Fibroblast of the conjunctiva (primary cell): ENCODE results near the gene CLMN.

Source experiments
- DNase-seq: peaks from one replicate; pipeline ENCODE4 v3.0.0-alpha.2; 2010; ENCODE audit warnings: low read depth

CLMN gene

GRCh38 chr14:95344536-95344935, 24.8 kb upstream of the CLMN start:
- DNase-seq: no peak

GRCh38 chr14:95341564-95341963, 21.9 kb upstream of the CLMN start:
- DNase-seq: no peak

- no peak for DNase-seq
Measured at GRCh38 chr14:95341115-95341514, 21.4 kb upstream of the CLMN start.

DNA sequence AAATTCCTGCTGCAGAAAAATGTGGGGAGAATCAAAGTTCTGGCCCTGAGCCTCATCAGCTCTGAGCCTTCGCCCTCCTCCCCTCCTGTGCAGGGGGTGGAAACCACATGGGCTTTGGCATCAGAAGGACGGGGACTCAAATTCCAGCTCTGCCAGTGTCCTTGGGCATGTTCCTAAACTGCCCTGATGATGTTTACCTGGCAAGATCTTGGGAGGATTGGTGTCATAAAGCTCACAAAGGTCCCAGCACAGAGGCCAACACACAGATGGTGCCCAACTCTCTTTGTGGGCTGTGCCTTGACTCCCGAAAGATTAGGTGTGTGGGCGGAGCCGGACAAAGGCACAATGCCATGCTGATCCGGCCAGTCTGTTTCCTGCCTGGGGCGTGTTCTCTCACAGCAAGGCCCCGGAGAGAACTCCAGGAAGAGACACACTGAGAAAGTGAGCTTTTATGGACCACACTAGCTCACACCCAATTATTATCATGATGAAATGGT, 20.5 kb upstream of the CLMN start:
- DNase-seq: no peak

- no peak for DNase-seq
Measured at GRCh38 chr14:95339301-95339865, 19.7 kb upstream of the CLMN start.

GRCh38 chr14:95338436-95338835, 18.7 kb upstream of the CLMN start:
- no peak for DNase-seq

GRCh38 chr14:95337041-95337595, 17.4 kb upstream of the CLMN start:
- no peak for DNase-seq

- no peak for DNase-seq
Measured at GRCh38 chr14:95336192-95336760, 16.6 kb upstream of the CLMN start.

DNA sequence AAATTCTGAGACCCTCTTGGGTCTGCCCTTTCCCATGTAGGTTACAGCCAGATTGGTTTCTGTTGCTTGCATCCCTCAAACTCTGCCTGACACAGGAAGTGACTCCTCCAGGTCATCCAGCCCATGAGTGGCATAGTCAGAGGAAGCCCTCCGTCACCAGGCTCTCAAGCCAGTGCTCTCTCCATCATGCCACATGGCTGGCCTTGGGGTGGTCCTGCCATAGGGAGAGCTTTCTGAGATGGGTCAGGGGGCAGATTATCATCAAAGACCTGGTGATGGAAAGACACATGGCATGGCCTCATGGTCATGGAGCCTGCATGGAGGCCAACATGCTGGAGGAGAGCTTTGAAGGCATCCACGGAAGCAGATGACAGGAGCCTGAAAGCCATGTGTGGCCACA, 15.4 kb upstream of the CLMN start:
- no peak for DNase-seq

GRCh38 chr14:95334044-95334443, 14.3 kb upstream of the CLMN start:
- no peak for DNase-seq

DNA sequence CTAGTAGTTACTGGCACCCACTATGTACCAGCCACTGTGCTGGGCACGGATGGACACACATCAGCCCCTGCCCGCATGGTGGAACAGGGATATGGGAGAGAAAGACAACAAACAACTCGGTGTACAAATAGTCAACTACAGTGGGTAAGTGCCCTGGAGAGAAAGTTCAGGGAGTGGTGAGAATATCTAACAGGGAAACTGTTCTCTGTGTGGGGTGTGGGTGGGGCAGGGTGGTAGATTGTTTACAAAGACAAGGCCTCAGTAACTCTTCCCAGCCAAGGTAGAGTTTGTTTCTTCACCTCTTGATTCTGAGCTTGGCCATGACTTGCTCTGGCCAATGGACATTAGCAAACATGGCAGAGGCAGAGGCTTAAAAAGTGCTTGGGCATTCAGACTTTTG, 12.9 kb upstream of the CLMN start:
- no peak for DNase-seq

GRCh38 chr14:95331708-95332408, 12.2 kb upstream of the CLMN start:
- DNase-seq: no peak

- DNase-seq: no peak
Measured at GRCh38 chr14:95330591-95331370, 11.1 kb upstream of the CLMN start.

- no peak for DNase-seq
Measured at GRCh38 chr14:95329941-95330340, 10.2 kb upstream of the CLMN start.

DNA sequence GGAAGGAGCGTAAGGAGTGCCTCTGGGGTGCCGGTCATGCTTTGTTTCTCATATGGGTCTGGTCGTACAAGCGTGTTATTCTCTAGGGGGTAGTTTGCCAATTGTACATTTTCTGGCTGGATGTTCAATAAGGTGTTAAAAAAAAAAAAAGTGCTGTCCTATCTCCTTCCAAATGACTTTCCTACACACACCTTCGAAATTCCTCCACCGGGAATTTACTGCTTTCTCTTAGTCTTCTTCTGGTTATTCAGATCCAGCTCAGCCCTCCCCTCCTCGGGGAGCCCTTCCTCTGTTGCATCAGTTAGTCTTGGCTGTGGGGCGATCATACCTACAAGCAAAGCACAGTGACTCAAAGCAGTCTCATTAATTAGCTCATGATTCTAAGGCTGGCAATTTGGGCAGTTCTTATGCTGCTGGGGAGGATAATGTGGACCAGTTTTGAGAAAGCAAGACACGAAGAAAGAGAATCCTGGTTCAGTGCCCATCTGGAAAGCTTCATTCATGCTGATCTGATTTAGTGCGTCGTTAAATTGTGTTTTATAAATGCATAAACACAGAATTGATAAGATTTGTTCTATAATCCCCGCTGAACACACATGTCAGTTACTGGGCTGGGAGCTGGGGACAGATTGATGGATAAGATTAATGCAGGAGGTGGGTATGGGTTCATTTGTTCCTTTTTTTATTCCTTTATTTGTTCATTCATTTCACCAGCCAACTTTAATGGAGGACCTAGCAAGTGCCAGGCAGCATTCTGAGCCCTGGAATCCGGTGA, 9.2 kb upstream of the CLMN start:
- DNase-seq: no peak

DNA sequence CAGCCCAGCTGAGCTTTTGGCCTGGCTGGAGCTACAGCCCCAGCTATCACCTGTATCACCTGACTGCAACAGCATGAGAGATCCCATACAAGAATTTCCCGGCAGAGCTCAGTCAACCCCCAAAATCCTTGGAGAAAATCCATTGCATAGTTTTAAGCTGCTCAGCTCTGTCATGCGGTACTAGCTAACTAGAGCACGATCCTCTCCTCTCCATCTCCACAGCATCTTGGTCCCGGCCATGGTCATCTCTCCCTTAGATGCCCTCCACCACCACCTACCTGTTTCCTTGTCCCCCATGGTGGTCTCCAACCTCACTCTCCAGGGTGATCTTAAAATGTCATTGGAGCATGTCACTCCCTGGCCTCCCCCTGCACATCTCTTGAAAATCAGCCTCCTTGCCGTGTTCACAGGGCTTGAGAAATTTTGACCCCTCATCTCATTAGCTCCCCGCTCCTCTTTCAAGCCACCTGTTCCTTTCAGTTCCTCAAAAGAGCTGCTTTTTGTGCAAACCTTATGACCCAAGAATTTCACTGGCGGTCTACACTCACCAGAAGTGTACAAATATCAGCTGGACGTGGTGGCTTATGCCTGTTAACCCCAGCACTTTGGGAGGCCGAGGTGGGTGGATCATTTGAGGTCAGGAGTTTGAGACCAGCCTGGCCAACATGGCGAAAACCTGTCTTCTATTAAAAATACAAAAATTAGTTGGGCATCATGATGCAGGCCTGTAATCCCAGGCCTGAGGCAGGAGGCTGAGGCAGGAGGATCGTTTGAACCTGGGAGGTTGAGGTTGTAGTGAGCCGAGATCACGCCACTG, 8.1 kb upstream of the CLMN start:
- no peak for DNase-seq

DNA sequence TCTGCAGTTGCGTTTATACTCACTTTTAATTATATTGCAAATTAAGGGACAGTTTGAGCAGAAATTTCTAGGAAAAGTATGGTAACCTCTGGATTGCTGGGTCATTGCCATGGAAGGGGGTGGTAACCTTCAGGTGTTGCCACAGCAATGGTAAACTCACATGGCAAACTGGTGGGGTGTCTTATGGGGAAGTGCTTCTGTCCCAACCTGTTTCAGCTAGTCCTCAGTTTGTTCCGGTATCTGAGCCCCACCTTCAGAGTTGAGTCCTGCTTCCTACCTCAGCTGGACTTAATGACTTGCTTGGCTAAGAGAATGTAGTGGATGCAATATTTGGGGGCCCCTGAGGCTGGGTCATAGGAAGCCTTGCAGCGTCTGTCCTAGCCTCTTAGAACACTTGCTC, 7.3 kb upstream of the CLMN start:
- DNase-seq: no peak

GRCh38 chr14:95323917-95324316, 4.2 kb upstream of the CLMN start:
- no peak for DNase-seq

GRCh38 chr14:95323361-95323760, 3.7 kb upstream of the CLMN start:
- DNase-seq: no peak

GRCh38 chr14:95322651-95323050, 2.9 kb upstream of the CLMN start:
- no peak for DNase-seq
